ENCODE data around the gene HTR5A.

The HTR5A gene

DNA sequence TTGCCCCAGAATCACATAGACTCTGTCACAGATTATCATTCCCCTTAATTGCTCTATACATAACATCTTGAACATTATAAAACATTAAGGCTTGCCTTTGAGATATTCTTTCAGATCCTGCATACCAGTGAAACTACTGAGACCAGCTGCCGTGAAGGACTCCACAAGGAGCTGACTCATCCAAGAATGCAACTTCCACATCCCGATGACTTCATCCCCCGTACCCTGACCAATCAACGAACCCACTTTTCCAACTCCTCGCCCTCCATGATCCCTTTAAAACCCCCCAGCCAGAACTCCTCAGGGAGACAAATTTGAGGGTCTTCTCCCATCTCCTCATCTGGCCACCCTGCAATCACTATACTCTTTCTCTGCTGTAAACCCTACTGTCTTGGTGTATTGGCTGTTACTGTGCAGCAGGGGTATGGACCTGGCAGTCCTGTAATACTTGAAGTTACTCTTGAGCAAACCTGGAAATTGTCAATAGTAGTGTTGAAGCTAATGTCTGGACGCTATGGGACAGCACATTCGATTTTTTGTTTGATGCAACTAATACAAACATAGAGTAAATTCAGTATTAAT, 49.8 kb downstream of the HTR5A start:
- 100% methylated on average over 3 of the region's 7 CpGs for WGBS (ENCODE audit: extremely low coverage, insufficient coverage, low lambda C conversion rate)
- no peak for DNase-seq
- no peak overlapping the region for H3K27ac ChIP-seq (ENCODE audit: low read depth, low read length)

GRCh38 chr7:155120460-155120859, 50.3 kb downstream of the HTR5A start:
- Histone ChIP-seq H3K79me1 (ENCODE audit: low read length) (no peaks in the 10 kb centered on the region), H2BK120ac (ENCODE audit: low read depth, low read length) (no peak overlapping the region), H3K4me3 (ENCODE audit: low read length) (no peak overlapping the region), H2BK15ac (replicated peaks; ENCODE audit: low read depth) (no peak overlapping the region), H3K23ac (ENCODE audit: low read length) (no peak overlapping the region), H4K8ac (ENCODE audit: low read depth, low read length) (no peak overlapping the region), H3K27ac (ENCODE audit: low read depth, low read length) (no peak overlapping the region), H3K4me1 (ENCODE audit: control insufficient read depth, low read depth, low read length) (no peaks in the 10 kb centered on the region), H3K36me3 (ENCODE audit: control insufficient read depth, insufficient read depth, low read length) (no peaks in the 10 kb centered on the region), H4K5ac (ENCODE audit: low read length) (no peak overlapping the region), H3K4ac (ENCODE audit: low read depth, low read length) (no peak overlapping the region), H2BK5ac (ENCODE audit: low read length) (no peak overlapping the region), H3K56ac (ENCODE audit: low read length) (no peak overlapping the region), H3K9ac (ENCODE audit: low read length) (no peak overlapping the region), H3K27me3 (ENCODE audit: insufficient read depth, low read length, poor library complexity) (no peaks in the 10 kb centered on the region), H2AK5ac (ENCODE audit: low read length) (no peak overlapping the region), H3K4me2 (ENCODE audit: low read length) (no peak overlapping the region), H3K79me2 (ENCODE audit: control insufficient read depth, insufficient read depth, low read length) (no peaks in the 10 kb centered on the region), H3K18ac (ENCODE audit: low read length) (no peak overlapping the region)
- no CpG with 5 or more reads among the region's 4 CpGs for WGBS (ENCODE audit: extremely low coverage, insufficient coverage, low lambda C conversion rate)
- no peak for DNase-seq

More for the DNA sequence above, 49.8 kb downstream of the HTR5A start:
- Histone ChIP-seq H3K4me1 (ENCODE audit: control insufficient read depth, low read depth, low read length) (no peaks in the 10 kb centered on the region), H3K4me3 (ENCODE audit: low read length) (no peak overlapping the region), H3K18ac (ENCODE audit: low read length) (no peak overlapping the region), H3K79me2 (ENCODE audit: control insufficient read depth, insufficient read depth, low read length) (no peaks in the 10 kb centered on the region), H3K4me2 (ENCODE audit: low read length) (no peak overlapping the region), H3K9ac (ENCODE audit: low read length) (no peak overlapping the region), H4K5ac (ENCODE audit: low read length) (no peak overlapping the region), H4K8ac (ENCODE audit: low read depth, low read length) (no peak overlapping the region), H2BK120ac (ENCODE audit: low read depth, low read length) (no peak overlapping the region), H3K23ac (ENCODE audit: low read length) (no peak overlapping the region), H3K79me1 (ENCODE audit: low read length) (no peaks in the 10 kb centered on the region), H2BK15ac (replicated peaks; ENCODE audit: low read depth) (no peak overlapping the region), H3K56ac (ENCODE audit: low read length) (no peak overlapping the region), H2AK5ac (ENCODE audit: low read length) (no peak overlapping the region), H3K36me3 (ENCODE audit: control insufficient read depth, insufficient read depth, low read length) (no peaks in the 10 kb centered on the region), H3K27me3 (ENCODE audit: insufficient read depth, low read length, poor library complexity) (no peaks in the 10 kb centered on the region), H2BK5ac (ENCODE audit: low read length) (no peak overlapping the region), H3K4ac (ENCODE audit: low read depth, low read length) (no peak overlapping the region)

GRCh38 chr7:155122831-155123230, 52.7 kb downstream of the HTR5A start:
- Histone ChIP-seq H3K18ac (ENCODE audit: low read length) (no peak overlapping the region), H3K4me2 (ENCODE audit: low read length) (no peak overlapping the region), H3K23ac (ENCODE audit: low read length) (no peak overlapping the region), H3K9ac (ENCODE audit: low read length) (no peak overlapping the region), H3K27me3 (ENCODE audit: insufficient read depth, low read length, poor library complexity) (no peaks in the 10 kb centered on the region), H3K27ac (ENCODE audit: low read depth, low read length) (no peak overlapping the region), H3K4me1 (ENCODE audit: control insufficient read depth, low read depth, low read length) (no peaks in the 10 kb centered on the region), H3K4me3 (ENCODE audit: low read length) (no peak overlapping the region), H3K36me3 (ENCODE audit: control insufficient read depth, insufficient read depth, low read length) (no peaks in the 10 kb centered on the region), H2AK5ac (ENCODE audit: low read length) (no peak overlapping the region), H2BK120ac (ENCODE audit: low read depth, low read length) (no peak overlapping the region), H3K79me2 (ENCODE audit: control insufficient read depth, insufficient read depth, low read length) (no peaks in the 10 kb centered on the region), H4K5ac (ENCODE audit: low read length) (no peak overlapping the region), H3K79me1 (ENCODE audit: low read length) (no peaks in the 10 kb centered on the region), H3K56ac (ENCODE audit: low read length) (no peak overlapping the region), H3K4ac (ENCODE audit: low read depth, low read length) (no peak overlapping the region), H4K8ac (ENCODE audit: low read depth, low read length) (no peak overlapping the region), H2BK5ac (ENCODE audit: low read length) (no peak overlapping the region), H2BK15ac (replicated peaks; ENCODE audit: low read depth) (no peak overlapping the region)
- DNase-seq = peak; percentile 77
- WGBS (ENCODE audit: extremely low coverage, insufficient coverage, low lambda C conversion rate) = no CpG with 5 or more reads among the region's 5 CpGs

DNA sequence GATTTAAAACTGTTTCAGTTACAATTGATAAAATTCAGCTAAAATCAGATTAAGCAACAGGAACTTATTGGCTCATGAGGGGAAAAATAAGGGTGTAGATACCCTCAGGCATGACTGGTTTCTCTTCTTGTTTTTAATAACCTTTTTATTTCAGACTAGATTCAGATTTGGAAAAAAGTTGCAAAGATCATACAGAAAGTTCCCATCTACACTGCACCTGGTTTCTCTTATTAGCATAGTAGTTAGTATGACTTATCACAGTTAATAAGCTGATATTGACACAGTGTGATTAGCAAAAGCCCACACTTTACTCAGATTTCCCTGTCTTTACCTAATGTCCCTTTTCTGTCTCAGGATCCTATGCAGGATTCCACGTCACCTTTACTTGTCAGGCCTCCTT, 53.3 kb downstream of the HTR5A start:
- no peak overlapping the region for H2BK15ac ChIP-seq (replicated peaks; ENCODE audit: low read depth)
- no peak overlapping the region for H2BK5ac ChIP-seq (ENCODE audit: low read length)
- H3K18ac ChIP-seq (ENCODE audit: low read length) = no peak overlapping the region
- H3K79me1 ChIP-seq (ENCODE audit: low read length) = no peaks in the 10 kb centered on the region
- no peak overlapping the region for H3K23ac ChIP-seq (ENCODE audit: low read length)
- H4K5ac ChIP-seq (ENCODE audit: low read length) = no peak overlapping the region
- no peak for DNase-seq
- H4K8ac ChIP-seq (ENCODE audit: low read depth, low read length) = no peak overlapping the region
- no peak overlapping the region for H3K27ac ChIP-seq (ENCODE audit: low read depth, low read length)
- no peaks in the 10 kb centered on the region for H3K79me2 ChIP-seq (ENCODE audit: control insufficient read depth, insufficient read depth, low read length)
- H3K4ac ChIP-seq (ENCODE audit: low read depth, low read length) = no peak overlapping the region
- H3K4me3 ChIP-seq (ENCODE audit: low read length) = no peak overlapping the region
- no peak overlapping the region for H3K56ac ChIP-seq (ENCODE audit: low read length)
- no peak overlapping the region for H3K9ac ChIP-seq (ENCODE audit: low read length)
- H2AK5ac ChIP-seq (ENCODE audit: low read length) = no peak overlapping the region
- H3K4me1 ChIP-seq (ENCODE audit: control insufficient read depth, low read depth, low read length) = no peaks in the 10 kb centered on the region
- no CpG with 5 or more reads among the region's 1 CpG for WGBS (ENCODE audit: extremely low coverage, insufficient coverage, low lambda C conversion rate)
- H3K4me2 ChIP-seq (ENCODE audit: low read length) = no peak overlapping the region
- H3K27me3 ChIP-seq (ENCODE audit: insufficient read depth, low read length, poor library complexity) = no peaks in the 10 kb centered on the region
- H3K36me3 ChIP-seq (ENCODE audit: control insufficient read depth, insufficient read depth, low read length) = no peaks in the 10 kb centered on the region
- no peak overlapping the region for H2BK120ac ChIP-seq (ENCODE audit: low read depth, low read length)

GRCh38 chr7:155124706-155125105, 54.6 kb downstream of the HTR5A start:
- DNase-seq = no peak
- Histone ChIP-seq H2BK5ac (ENCODE audit: low read length) (no peak overlapping the region), H3K4me3 (ENCODE audit: low read length) (no peak overlapping the region)

GRCh38 chr7:155129186-155129585, 59.1 kb downstream of the HTR5A start:
- Histone ChIP-seq H3K79me2 (ENCODE audit: control insufficient read depth, insufficient read depth, low read length) (no peaks in the 10 kb centered on the region), H3K4me2 (ENCODE audit: low read length) (no peak overlapping the region), H4K5ac (ENCODE audit: low read length) (no peak overlapping the region), H3K4ac (ENCODE audit: low read depth, low read length) (no peak overlapping the region), H3K79me1 (ENCODE audit: low read length) (no peaks in the 10 kb centered on the region), H3K23ac (ENCODE audit: low read length) (no peak overlapping the region), H3K4me3 (ENCODE audit: low read length) (no peak overlapping the region), H2BK120ac (ENCODE audit: low read depth, low read length) (no peak overlapping the region), H3K27me3 (ENCODE audit: insufficient read depth, low read length, poor library complexity) (no peaks in the 10 kb centered on the region), H3K18ac (ENCODE audit: low read length) (no peak overlapping the region), H3K56ac (ENCODE audit: low read length) (no peak overlapping the region), H2BK15ac (replicated peaks; ENCODE audit: low read depth) (no peak overlapping the region), H2AK5ac (ENCODE audit: low read length) (no peak overlapping the region), H3K36me3 (ENCODE audit: control insufficient read depth, insufficient read depth, low read length) (no peaks in the 10 kb centered on the region), H3K27ac (ENCODE audit: low read depth, low read length) (no peak overlapping the region), H3K9ac (ENCODE audit: low read length) (no peak overlapping the region), H3K4me1 (ENCODE audit: control insufficient read depth, low read depth, low read length) (no peaks in the 10 kb centered on the region), H2BK5ac (ENCODE audit: low read length) (no peak overlapping the region), H4K8ac (ENCODE audit: low read depth, low read length) (no peak overlapping the region)
- no CpG with 5 or more reads among the region's 10 CpGs for WGBS (ENCODE audit: extremely low coverage, insufficient coverage, low lambda C conversion rate)
- no peak for DNase-seq

More at GRCh38 chr7:155124706-155125105, 54.6 kb downstream of the HTR5A start:
- H3K27me3 ChIP-seq (ENCODE audit: insufficient read depth, low read length, poor library complexity) = no peaks in the 10 kb centered on the region
- no peaks in the 10 kb centered on the region for H3K4me1 ChIP-seq (ENCODE audit: control insufficient read depth, low read depth, low read length)
- H3K79me1 ChIP-seq (ENCODE audit: low read length) = no peaks in the 10 kb centered on the region
- H3K23ac ChIP-seq (ENCODE audit: low read length) = no peak overlapping the region
- no peak overlapping the region for H3K9ac ChIP-seq (ENCODE audit: low read length)
- H3K18ac ChIP-seq (ENCODE audit: low read length) = no peak overlapping the region
- no peak overlapping the region for H3K56ac ChIP-seq (ENCODE audit: low read length)
- no peak overlapping the region for H2AK5ac ChIP-seq (ENCODE audit: low read length)
- no peak overlapping the region for H3K4me2 ChIP-seq (ENCODE audit: low read length)
- no peak overlapping the region for H2BK15ac ChIP-seq (replicated peaks; ENCODE audit: low read depth)
- H3K27ac ChIP-seq (ENCODE audit: low read depth, low read length) = no peak overlapping the region
- no CpG with 5 or more reads among the region's 8 CpGs for WGBS (ENCODE audit: extremely low coverage, insufficient coverage, low lambda C conversion rate)
- H2BK120ac ChIP-seq (ENCODE audit: low read depth, low read length) = no peak overlapping the region
- no peaks in the 10 kb centered on the region for H3K79me2 ChIP-seq (ENCODE audit: control insufficient read depth, insufficient read depth, low read length)
- H3K36me3 ChIP-seq (ENCODE audit: control insufficient read depth, insufficient read depth, low read length) = no peaks in the 10 kb centered on the region
- no peak overlapping the region for H4K5ac ChIP-seq (ENCODE audit: low read length)
- no peak overlapping the region for H3K4ac ChIP-seq (ENCODE audit: low read depth, low read length)
- H4K8ac ChIP-seq (ENCODE audit: low read depth, low read length) = no peak overlapping the region
